ENCODE data around the gene BCOR. TPM values are rescaled to one million over a fixed set of nuclear protein-coding genes. Genes with fewer than 3 reads are reported as not detected.

Gene BCOR
- total and polyA plus RNA-seq, 2 of the 13 experiments (the other 11 are each of a cell fraction or from before 2014, with no cell fraction given), result 14.3 to 15.2 TPM

DNA sequence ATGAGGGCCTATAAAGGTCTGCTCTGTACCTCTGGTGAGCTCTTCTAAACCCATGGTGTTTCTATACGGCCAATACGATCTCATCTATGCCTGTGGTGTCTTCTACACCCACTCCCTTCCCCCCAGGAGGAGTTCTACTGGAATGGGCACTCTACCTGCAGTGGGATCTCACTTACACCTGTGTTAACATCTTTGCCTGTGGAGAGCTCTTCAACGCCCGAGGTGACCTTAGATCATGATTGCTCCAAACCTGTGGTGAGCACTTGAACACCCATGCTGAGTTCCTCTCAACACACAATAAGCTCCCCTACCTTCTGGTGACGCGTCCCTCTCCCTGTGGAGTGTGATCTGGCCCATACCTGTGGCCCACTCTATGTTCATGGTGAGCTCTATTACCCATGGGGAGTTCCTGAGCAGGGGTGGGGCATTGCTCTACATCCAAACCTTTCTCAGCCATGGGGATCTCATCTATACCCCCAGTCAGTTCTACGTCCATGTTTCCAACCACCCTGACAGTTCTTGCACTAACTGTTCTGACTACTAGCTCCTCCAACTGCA is 48.6 kb downstream of the BCOR start (continued):
- TF ChIP-seq, protein P1, sequence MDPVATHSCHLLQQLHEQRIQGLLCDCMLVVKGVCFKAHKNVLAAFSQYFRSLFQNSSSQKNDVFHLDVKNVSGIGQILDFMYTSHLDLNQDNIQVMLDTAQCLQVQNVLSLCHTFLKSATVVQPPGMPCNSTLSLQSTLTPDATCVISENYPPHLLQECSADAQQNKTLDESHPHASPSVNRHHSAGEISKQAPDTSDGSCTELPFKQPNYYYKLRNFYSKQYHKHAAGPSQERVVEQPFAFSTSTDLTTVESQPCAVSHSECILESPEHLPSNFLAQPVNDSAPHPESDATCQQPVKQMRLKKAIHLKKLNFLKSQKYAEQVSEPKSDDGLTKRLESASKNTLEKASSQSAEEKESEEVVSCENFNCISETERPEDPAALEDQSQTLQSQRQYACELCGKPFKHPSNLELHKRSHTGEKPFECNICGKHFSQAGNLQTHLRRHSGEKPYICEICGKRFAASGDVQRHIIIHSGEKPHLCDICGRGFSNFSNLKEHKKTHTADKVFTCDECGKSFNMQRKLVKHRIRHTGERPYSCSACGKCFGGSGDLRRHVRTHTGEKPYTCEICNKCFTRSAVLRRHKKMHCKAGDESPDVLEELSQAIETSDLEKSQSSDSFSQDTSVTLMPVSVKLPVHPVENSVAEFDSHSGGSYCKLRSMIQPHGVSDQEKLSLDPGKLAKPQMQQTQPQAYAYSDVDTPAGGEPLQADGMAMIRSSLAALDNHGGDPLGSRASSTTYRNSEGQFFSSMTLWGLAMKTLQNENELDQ (CRISPR knock-in tag; IDR thresholded peaks at IDR 0.05; ENCODE audit: borderline replicate concordance), result no peak
- TF ChIP-seq, protein P2, sequence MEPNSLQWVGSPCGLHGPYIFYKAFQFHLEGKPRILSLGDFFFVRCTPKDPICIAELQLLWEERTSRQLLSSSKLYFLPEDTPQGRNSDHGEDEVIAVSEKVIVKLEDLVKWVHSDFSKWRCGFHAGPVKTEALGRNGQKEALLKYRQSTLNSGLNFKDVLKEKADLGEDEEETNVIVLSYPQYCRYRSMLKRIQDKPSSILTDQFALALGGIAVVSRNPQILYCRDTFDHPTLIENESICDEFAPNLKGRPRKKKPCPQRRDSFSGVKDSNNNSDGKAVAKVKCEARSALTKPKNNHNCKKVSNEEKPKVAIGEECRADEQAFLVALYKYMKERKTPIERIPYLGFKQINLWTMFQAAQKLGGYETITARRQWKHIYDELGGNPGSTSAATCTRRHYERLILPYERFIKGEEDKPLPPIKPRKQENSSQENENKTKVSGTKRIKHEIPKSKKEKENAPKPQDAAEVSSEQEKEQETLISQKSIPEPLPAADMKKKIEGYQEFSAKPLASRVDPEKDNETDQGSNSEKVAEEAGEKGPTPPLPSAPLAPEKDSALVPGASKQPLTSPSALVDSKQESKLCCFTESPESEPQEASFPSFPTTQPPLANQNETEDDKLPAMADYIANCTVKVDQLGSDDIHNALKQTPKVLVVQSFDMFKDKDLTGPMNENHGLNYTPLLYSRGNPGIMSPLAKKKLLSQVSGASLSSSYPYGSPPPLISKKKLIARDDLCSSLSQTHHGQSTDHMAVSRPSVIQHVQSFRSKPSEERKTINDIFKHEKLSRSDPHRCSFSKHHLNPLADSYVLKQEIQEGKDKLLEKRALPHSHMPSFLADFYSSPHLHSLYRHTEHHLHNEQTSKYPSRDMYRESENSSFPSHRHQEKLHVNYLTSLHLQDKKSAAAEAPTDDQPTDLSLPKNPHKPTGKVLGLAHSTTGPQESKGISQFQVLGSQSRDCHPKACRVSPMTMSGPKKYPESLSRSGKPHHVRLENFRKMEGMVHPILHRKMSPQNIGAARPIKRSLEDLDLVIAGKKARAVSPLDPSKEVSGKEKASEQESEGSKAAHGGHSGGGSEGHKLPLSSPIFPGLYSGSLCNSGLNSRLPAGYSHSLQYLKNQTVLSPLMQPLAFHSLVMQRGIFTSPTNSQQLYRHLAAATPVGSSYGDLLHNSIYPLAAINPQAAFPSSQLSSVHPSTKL (CRISPR knock-in tag; IDR thresholded peaks at IDR 0.05), result no peak
- TF ChIP-seq FOXC1 (CRISPR knock-in tag; IDR thresholded peaks at IDR 0.05; ENCODE audit: borderline replicate concordance) (no peak), ZKSCAN8 (CRISPR knock-in tag; IDR thresholded peaks at IDR 0.05; ENCODE audit: borderline replicate concordance) (no peak)

DNA sequence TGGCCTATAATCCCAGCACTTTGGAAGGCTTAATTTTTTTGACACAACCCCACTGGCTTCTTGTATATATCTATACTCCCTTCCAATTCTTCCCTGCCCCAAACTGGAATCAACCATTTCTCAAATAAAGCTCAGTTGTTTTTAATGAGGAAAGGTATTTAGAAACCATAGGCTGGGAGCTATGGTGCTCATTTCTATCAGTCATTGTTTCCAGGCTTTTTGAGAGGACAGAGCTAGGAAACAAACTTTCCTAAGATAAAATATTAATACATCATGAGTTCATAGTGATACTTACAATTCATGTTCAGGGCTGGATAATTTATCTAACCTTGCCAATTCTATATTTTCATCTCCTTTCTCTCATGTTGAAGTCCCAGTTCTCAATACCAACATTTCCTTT is 50.3 kb downstream of the BCOR start:
- H3K27ac ChIP-seq (ENCODE audit: extremely low read length, insufficient read depth, low read length), result no peak overlapping the region
- H3K4me2 ChIP-seq (ENCODE audit: low read depth, low read length), result no peak overlapping the region
- peaks cover 4% of the 10 kb centered on the region; the same call in 1 of the 2 replicates for H3K4me1 ChIP-seq (ENCODE audit: insufficient read depth, low read length)
- no TSS peak for BruUV-seq (replicated peaks)
- H3K9me3 ChIP-seq (ENCODE audit: low read length), result peaks cover 7% of the 10 kb centered on the region; the same call in 1 of the 2 replicates
- H2AFZ ChIP-seq (ENCODE audit: low read length), result no peak overlapping the region
- POLR2A ChIA-PET, result no interaction called here
- FAIRE-seq (no peak), DNase-seq (ENCODE audit: low spot score) (no peak), ATAC-seq (no peak)
- no peak overlapping the region for H3K9ac ChIP-seq (ENCODE audit: insufficient read depth, low read depth, low read length)
- intact Hi-C loops (cut with micrococcal nuclease; ENCODE audit: unreplicated experiment) (no loop called here), in situ Hi-C loops (cut with HindIII; ENCODE audit: extremely low pct_ligation_motif_present, low pct_unique_long_range_greater_than_20kb) (no loop called here)
- no peaks in the 10 kb centered on the region for H3K27me3 ChIP-seq (ENCODE audit: control insufficient read depth in 1 of 2, insufficient read depth in 2 of 2, low read length in 2 of 2)
- CTCF ChIA-PET (ENCODE audit: low intra/inter-chr PET ratio, low total read pairs), result no interaction called here
- no peaks in the 10 kb centered on the region for H4K20me1 ChIP-seq (ENCODE audit: insufficient read depth, low read length)
- no peaks in the 10 kb centered on the region for H3K79me2 ChIP-seq (ENCODE audit: insufficient read depth, low read length)
- peaks cover 4 to 29% of the 10 kb centered on the region in 2 experiments; a peak in 4 of 5 replicates for H3K36me3 ChIP-seq (replicated peaks in 1 of 2; ENCODE audit: control insufficient read depth in 1 of 2, insufficient read depth in 2 of 2, low read length in 2 of 2)
- no peak overlapping the region for H3K4me3 ChIP-seq (replicated peaks in 1 of 3; ENCODE audit: insufficient read depth in 1 of 3, low read depth in 2 of 3, low read length in 3 of 3)
- no peak for TF ChIP-seq ZNF292 (CRISPR knock-in tag; IDR thresholded peaks at IDR 0.05; ENCODE audit: borderline replicate concordance, low read depth)
- TF ChIP-seq SMAD1 (CRISPR knock-in tag; IDR thresholded peaks at IDR 0.05; ENCODE audit: borderline replicate concordance, low read depth), result no peak
- no peak for TF ChIP-seq ARNT2 (CRISPR knock-in tag; IDR thresholded peaks at IDR 0.05; ENCODE audit: low read depth)
- no peak for TF ChIP-seq SOX13 (IDR thresholded peaks at IDR 0.05)
- no peak for TF ChIP-seq SOX13 (CRISPR knock-in tag; conservative IDR thresholded peaks at IDR 0.05 in 1 of 2, IDR thresholded peaks at IDR 0.05 in 1 of 2)
- no peak for TF ChIP-seq RORA (CRISPR knock-in tag; IDR thresholded peaks at IDR 0.05)
- TF ChIP-seq MTF2 (CRISPR knock-in tag; IDR thresholded peaks at IDR 0.05; ENCODE audit: borderline replicate concordance), result no peak
- TF ChIP-seq, protein P3, sequence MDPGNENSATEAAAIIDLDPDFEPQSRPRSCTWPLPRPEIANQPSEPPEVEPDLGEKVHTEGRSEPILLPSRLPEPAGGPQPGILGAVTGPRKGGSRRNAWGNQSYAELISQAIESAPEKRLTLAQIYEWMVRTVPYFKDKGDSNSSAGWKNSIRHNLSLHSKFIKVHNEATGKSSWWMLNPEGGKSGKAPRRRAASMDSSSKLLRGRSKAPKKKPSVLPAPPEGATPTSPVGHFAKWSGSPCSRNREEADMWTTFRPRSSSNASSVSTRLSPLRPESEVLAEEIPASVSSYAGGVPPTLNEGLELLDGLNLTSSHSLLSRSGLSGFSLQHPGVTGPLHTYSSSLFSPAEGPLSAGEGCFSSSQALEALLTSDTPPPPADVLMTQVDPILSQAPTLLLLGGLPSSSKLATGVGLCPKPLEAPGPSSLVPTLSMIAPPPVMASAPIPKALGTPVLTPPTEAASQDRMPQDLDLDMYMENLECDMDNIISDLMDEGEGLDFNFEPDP (CRISPR knock-in tag; conservative IDR thresholded peaks at IDR 0.05), result no peak
- no peak for TF ChIP-seq ERF (CRISPR knock-in tag; IDR thresholded peaks at IDR 0.05)
- TF ChIP-seq RFX5 (IDR thresholded peaks at IDR 0.05; ENCODE audit: low read depth, low read length), result no peak
- TF ChIP-seq ZNF274 (CRISPR knock-in tag; IDR thresholded peaks at IDR 0.05), result no peak
